PC-9 (cell line): Measurements from ENCODE around the gene GBX2.

Experiments used
- CTCF ChIP-seq: fragments of 200-600 bp; sonication (generic); conservative IDR thresholded peaks from 2 replicates; pipeline ENCODE4 v1.6.1; 2017; ENCODE audit warnings: mixed run types, antibody characterized with exemption, mild to moderate bottlenecking, moderate library complexity
- EZH2 ChIP-seq: fragments of 200-600 bp; sonication (generic); IDR thresholded peaks from 2 replicates; pipeline ENCODE4 v1.8.0; 2017; ENCODE audit warnings: antibody characterized with exemption, low read depth

- no peak for TF ChIP-seq CTCF
- TF ChIP-seq EZH2: no peak
Observed at GRCh38 chr2:236196366-236196765, 28.2 kb upstream of the GBX2 start.
